Astrocyte (in vitro differentiated cells and primary cell): ENCODE results near the gene NYNRIN. TPM values are rescaled to one million over a fixed set of nuclear protein-coding genes. Genes with fewer than 3 reads are reported as not detected.

ENCODE experiments used
- DNase-seq: peaks from one replicate; pipeline ENCODE4 v3.0.0-alpha.2; 2010; ENCODE audit warnings: low read depth
- FAIRE-seq: peaks from 2 replicates; lab custom pipeline; 2011; peaks lifted over from hg19 to GRCh38; lab: Jason Lieb, UNC
- H2AFZ ChIP-seq: 2 replicates; pipeline ENCODE4 v1.6.0; 2012; ENCODE audit warnings: low read depth, low read length, inconsistent platforms
- H3K27ac ChIP-seq: 2 replicates; pipeline ENCODE4 v1.5.1; 2011; ENCODE audit warnings: low read depth, low read length, inconsistent platforms
- H3K27me3 ChIP-seq: 2 replicates; pipeline ENCODE4 v1.6.0; 2011; ENCODE audit warnings: low read length, inconsistent platforms; ENCODE audit not compliant: insufficient read depth
- H3K36me3 ChIP-seq: 2 replicates; pipeline ENCODE4 v1.5.1; 2011; ENCODE audit warnings: low read length, inconsistent platforms; ENCODE audit not compliant: insufficient read depth
- H3K4me1 ChIP-seq: 2 replicates; pipeline ENCODE4 v1.5.1; 2011; ENCODE audit warnings: low read length, inconsistent platforms; ENCODE audit not compliant: insufficient read depth
- H3K4me2 ChIP-seq: 2 replicates; pipeline ENCODE4 v1.6.0; 2012; ENCODE audit warnings: low read length, inconsistent platforms
- H3K4me3 ChIP-seq: 2 replicates; pipeline ENCODE4 v1.5.1; 2011; ENCODE audit warnings: low read depth, mild to moderate bottlenecking, low read length, inconsistent platforms; ENCODE audit not compliant: insufficient read depth
- H3K79me2 ChIP-seq: 2 replicates; pipeline ENCODE4 v1.6.0; 2012; ENCODE audit warnings: mild to moderate bottlenecking, low read length, inconsistent platforms; ENCODE audit not compliant: insufficient read depth
- H3K9ac ChIP-seq: 2 replicates; pipeline ENCODE4 v1.6.0; 2012; ENCODE audit warnings: mild to moderate bottlenecking, low read length, inconsistent platforms
- H3K9me3 ChIP-seq: 2 replicates; pipeline ENCODE4 v1.5.1; 2012; ENCODE audit warnings: low read depth, mild to moderate bottlenecking, low read length, inconsistent platforms; ENCODE audit not compliant: insufficient read depth
- H4K20me1 ChIP-seq: 2 replicates; pipeline ENCODE4 v1.6.0; 2012; ENCODE audit warnings: low read length, inconsistent platforms; ENCODE audit not compliant: insufficient read depth
- H3K27ac Mint-ChIP-seq: one replicate; pipeline ENCODE4 v1.8.0; 2021; ENCODE audit warnings: mild to moderate bottlenecking, mixed read lengths; ENCODE audit not compliant: unreplicated experiment
- H3K27me3 Mint-ChIP-seq: one replicate; pipeline ENCODE4 v1.8.0; 2021; ENCODE audit warnings: low read depth, mixed read lengths; ENCODE audit not compliant: unreplicated experiment
- H3K36me3 Mint-ChIP-seq: one replicate; pipeline ENCODE4 v1.8.0; 2021; ENCODE audit warnings: low read depth, mixed read lengths; ENCODE audit not compliant: unreplicated experiment
- H3K4me1 Mint-ChIP-seq: one replicate; pipeline ENCODE4 v1.8.0; 2021; ENCODE audit warnings: low read depth, mixed read lengths; ENCODE audit not compliant: unreplicated experiment
- H3K4me3 Mint-ChIP-seq: one replicate; pipeline ENCODE4 v1.8.0; 2021; ENCODE audit warnings: mild to moderate bottlenecking, moderate library complexity, mixed read lengths; ENCODE audit not compliant: unreplicated experiment
- H3K9me3 Mint-ChIP-seq: one replicate; pipeline ENCODE4 v1.8.0; 2021; ENCODE audit warnings: mild to moderate bottlenecking, mixed read lengths; ENCODE audit not compliant: unreplicated experiment
- CTCF ChIP-seq: IDR thresholded peaks from 2 replicates; pipeline ENCODE4 v1.5.1; 2011; ENCODE audit warnings: low read depth, mild to moderate bottlenecking, inconsistent platforms, low read length, moderate library complexity; ENCODE audit not compliant: insufficient read depth
- EZH2 ChIP-seq: IDR thresholded peaks from 2 replicates; pipeline ENCODE4 v1.6.1; 2012; ENCODE audit warnings: mild to moderate bottlenecking, low read length, inconsistent platforms; ENCODE audit not compliant: insufficient read depth
- total RNA-seq: library from RNA; stranded (reverse); gene quantifications from 2 replicates; pipeline ENCODE4 v1.2.1, GENCODE V29; 2021

Gene NYNRIN
- total RNA-seq, 1 donor from 2014 or later: 25.4 TPM

DNA sequence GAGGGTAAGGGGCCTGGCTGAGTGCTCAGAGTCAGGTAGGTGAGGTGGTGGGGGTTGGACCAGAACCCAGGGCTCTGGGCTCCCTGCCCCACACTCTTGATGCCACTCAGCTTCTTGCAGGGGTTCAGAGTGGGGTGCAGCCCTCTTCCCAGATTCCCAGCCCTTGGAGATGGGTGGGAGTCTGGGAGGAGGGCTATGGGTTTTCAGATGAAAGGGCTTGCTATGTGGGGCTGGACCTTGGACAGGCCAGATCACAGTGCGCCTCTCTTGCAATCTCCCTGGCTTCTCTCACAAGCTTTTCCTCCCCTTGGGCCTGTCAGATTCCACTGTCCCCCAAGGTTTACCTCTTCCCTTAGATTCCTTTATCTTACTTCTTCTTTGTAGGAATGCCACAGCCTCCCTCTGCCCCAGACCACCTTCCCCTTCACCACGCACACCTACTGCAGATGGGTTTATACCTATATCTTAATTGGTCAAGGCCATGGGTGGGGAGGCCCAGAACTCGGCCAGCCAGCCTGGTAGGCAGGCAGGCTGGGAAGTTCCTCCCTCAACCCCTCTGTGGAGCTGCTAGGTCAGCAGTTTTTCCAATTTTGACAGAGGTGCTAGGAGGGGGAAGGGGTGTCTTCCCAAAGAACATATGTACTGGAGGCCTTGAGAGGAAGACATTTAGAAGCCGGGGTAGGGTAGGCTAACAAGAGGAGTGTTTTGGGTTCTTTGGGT is 1.4 kb downstream of the NYNRIN start:
- FAIRE-seq (no peak), DNase-seq (no peak)
- Mint-ChIP-seq H3K4me1 (peaks cover 46% of the 10 kb centered on the region), H3K27me3 (peaks cover 2% of the 10 kb centered on the region), H3K4me3 (peak overlapping the region; percentile 90), H3K9me3 (no peaks in the 10 kb centered on the region), H3K27ac (no peak overlapping the region), H3K36me3 (peaks cover 3% of the 10 kb centered on the region)
- H3K36me3 ChIP-seq: no peaks in the 10 kb centered on the region
- no peak for TF ChIP-seq CTCF
- no peak for TF ChIP-seq EZH2
- H4K20me1 ChIP-seq: no peaks in the 10 kb centered on the region
- H3K4me3 ChIP-seq: peak overlapping the region; percentile 59
- peak overlapping the region; percentile 91 for H3K4me2 ChIP-seq
- peaks cover 3% of the 10 kb centered on the region for H3K27me3 ChIP-seq
- H3K9ac ChIP-seq: peak overlapping the region; percentile 54
- no peak overlapping the region for H3K27ac ChIP-seq
- no peaks in the 10 kb centered on the region for H3K9me3 ChIP-seq
- H3K4me1 ChIP-seq: peaks cover 4% of the 10 kb centered on the region
- peak overlapping the region; percentile 64 for H2AFZ ChIP-seq
- H3K79me2 ChIP-seq: no peaks in the 10 kb centered on the region

- H3K36me3 ChIP-seq: no peaks in the 10 kb centered on the region
- H3K27ac Mint-ChIP-seq: no peak overlapping the region
- H3K4me1 ChIP-seq: peaks cover 4% of the 10 kb centered on the region
- FAIRE-seq (no peak), DNase-seq (no peak)
- no peak overlapping the region for H2AFZ ChIP-seq
- H3K4me3 ChIP-seq: no peak overlapping the region
- H3K9me3 Mint-ChIP-seq: no peaks in the 10 kb centered on the region
- peaks cover 2% of the 10 kb centered on the region for H3K27me3 Mint-ChIP-seq
- no peaks in the 10 kb centered on the region for H4K20me1 ChIP-seq
- H3K36me3 Mint-ChIP-seq: peaks cover 7% of the 10 kb centered on the region
- no peaks in the 10 kb centered on the region for H3K9me3 ChIP-seq
- TF ChIP-seq EZH2 (no peak), CTCF (no peak)
- H3K4me2 ChIP-seq: no peak overlapping the region
- H3K4me3 Mint-ChIP-seq: peak overlapping the region; percentile 40
- peaks cover 32% of the 10 kb centered on the region for H3K4me1 Mint-ChIP-seq
- no peak overlapping the region for H3K9ac ChIP-seq
- H3K27ac ChIP-seq: no peak overlapping the region
- H3K27me3 ChIP-seq: peaks cover 3% of the 10 kb centered on the region
- H3K79me2 ChIP-seq: no peaks in the 10 kb centered on the region
These were observed 3.3 kb downstream of the NYNRIN start for GRCh38 chr14:24401810-24402702.
